Gastroesophageal sphincter (tissue), 3 donors: ENCODE results near the gene SNX5.

Experiments used
- EP300 ChIP-seq: sonication (generic); formaldehyde crosslinking; IDR thresholded peaks from one replicate; pipeline ENCODE4 v1.6.1; 2017; ENCODE audit warnings: antibody characterized with exemption, mild to moderate bottlenecking
- POLR2A ChIP-seq, 2 donors: fragments of 450-650 bp; IDR thresholded peaks; one replicate each; pipeline ENCODE4 v1.6.1; 2017; ENCODE audit warnings: antibody characterized with exemption in 2 of 2, mild to moderate bottlenecking in 2 of 2, moderate library complexity in 1 of 2
- POLR2AphosphoS5 ChIP-seq: sonication (generic); formaldehyde crosslinking; IDR thresholded peaks from one replicate; pipeline ENCODE4 v1.6.1; 2017; ENCODE audit warnings: antibody characterized with exemption
- TF ChIP-seq, protein P1 (sequence below), 4 experiments: fragments of 200-600 bp in 2 of 4; fragments of 450-650 bp in 2 of 4; sonication (generic) in 1 of 4; IDR thresholded peaks; one replicate each; pipeline ENCODE4 v1.5.1; 2017 to 2019; ENCODE audit warnings: antibody characterized with exemption in 4 of 4, mild to moderate bottlenecking in 2 of 4, moderate library complexity in 2 of 4

DNA sequence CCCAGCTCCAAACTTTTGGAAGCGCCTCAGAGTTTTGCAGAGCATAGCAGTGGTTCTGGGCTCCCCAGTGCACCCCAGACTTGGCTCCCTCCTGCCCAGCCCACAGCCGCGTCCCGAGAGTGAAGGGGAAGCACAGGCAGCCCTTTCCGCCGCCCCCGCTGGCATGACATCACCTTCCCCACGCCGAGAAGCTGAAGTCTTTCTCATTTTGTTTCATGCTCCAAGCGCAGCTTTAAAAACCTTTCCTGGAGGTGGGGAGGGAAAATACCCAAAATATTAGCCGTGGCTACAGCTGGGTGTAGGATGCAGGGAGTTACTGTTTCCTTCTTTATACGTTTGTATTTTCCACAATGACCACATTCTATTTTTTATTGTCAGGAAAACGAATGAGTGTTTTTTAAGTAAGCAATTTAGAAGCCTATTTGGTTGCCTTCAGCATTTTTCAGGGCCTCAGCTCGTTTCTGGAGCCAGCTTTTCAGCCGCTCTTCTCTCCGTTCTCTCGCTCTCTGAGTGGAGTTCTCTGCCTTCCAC is 72.9 kb downstream of the SNX5 start:
- TF ChIP-seq POLR2A (IDR thresholded peaks at IDR 0.05) (no peak), POLR2AphosphoS5 (peak; percentile 40), EP300 (no peak)
- TF ChIP-seq, protein P1, sequence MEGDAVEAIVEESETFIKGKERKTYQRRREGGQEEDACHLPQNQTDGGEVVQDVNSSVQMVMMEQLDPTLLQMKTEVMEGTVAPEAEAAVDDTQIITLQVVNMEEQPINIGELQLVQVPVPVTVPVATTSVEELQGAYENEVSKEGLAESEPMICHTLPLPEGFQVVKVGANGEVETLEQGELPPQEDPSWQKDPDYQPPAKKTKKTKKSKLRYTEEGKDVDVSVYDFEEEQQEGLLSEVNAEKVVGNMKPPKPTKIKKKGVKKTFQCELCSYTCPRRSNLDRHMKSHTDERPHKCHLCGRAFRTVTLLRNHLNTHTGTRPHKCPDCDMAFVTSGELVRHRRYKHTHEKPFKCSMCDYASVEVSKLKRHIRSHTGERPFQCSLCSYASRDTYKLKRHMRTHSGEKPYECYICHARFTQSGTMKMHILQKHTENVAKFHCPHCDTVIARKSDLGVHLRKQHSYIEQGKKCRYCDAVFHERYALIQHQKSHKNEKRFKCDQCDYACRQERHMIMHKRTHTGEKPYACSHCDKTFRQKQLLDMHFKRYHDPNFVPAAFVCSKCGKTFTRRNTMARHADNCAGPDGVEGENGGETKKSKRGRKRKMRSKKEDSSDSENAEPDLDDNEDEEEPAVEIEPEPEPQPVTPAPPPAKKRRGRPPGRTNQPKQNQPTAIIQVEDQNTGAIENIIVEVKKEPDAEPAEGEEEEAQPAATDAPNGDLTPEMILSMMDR (IDR thresholded peaks at IDR 0.05) = no peak
